MV-4-11 (cell line): ENCODE results near the gene PCSK6.
A peak's percentile ranks its signal among the peaks of the same experiment; 100 is the strongest.
"Not testable (repeated sequence)": the region's sequence is repeated elsewhere in the genome, so short reads cannot be mapped to it uniquely, and the experiment has no call there.

ENCODE experiments used
- DNase-seq: peaks from one replicate; lab custom pipeline; 2025; lab: John Stamatoyannopoulos, UW

Gene PCSK6

GRCh38 chr15:101356512-101357172, 132.9 kb downstream of the PCSK6 start:
- DNase-seq = not testable (repeated sequence)

DNA sequence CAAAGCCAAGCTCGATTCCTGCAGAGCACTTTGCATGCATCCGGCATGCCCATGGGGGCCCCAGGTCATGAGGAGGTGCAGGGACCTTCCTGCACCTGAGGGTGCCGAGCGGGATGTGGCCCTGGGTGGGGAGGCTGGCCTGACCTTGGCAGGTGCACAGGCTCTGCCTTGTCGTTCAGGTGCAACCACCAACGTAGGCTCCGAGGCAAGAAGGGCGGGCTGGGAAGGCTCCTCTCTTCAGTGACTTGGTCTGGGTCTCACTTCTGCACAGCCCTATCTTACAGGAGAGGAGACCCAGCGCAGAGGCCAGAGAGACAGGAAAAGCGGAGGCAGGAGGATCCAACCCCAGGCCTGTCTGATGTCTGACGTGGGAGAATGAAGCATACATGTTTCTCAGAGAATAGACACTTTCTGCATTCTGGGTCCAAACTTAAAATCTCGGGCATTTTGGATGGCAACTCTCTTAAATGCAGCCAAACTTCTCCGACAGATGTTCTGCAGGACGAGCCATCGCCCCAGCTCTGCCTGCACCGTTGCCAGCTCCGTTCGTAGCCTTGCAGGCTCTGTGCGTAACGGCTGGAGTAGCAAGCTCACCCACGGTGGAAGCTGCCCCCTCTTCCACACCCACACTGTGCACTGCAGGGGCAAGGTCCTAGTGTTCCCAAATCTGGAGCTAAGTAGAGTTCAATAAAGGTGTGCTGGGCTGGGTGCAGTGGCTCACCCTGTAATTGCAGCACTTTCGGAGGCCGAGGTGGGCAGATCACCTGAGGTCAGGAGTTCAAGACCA, 133.6 kb downstream of the PCSK6 start:
- no peak for DNase-seq

DNA sequence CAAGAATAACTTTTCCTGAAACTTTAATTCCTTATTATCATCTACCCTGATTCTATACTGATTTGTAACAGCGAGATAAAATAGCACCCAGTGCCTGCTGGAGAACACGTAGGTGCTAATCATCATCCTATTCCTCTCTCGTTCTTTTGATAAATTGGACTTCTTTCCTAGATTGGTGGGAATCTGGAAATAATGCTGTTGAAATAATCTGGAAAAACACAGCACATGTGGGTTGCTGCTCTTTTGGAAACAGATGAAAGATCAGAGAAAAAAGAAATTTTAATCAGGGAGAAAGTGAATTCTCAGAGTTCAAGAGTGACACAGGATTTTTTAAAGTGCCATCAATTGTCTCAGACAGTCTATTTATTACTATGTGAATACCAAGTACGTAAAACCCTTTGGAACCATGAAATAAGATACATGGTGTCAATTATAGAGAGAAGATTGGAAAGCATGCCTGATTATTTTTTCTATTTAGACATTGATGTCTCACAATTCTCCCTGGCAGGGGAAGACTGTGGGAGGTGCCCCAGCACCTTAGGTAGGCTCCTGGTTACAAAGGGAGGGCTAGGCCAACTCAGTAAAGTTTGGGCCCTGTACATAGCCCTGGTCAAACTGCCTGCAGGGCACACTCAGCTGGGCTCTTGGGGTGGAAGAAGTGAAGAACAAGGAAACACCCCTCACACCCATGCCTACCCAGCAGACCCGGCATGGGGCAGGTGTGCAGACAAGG, 134.4 kb downstream of the PCSK6 start:
- DNase-seq = no peak

- DNase-seq = no peak
Measured at GRCh38 chr15:101353240-101353639, 136.3 kb downstream of the PCSK6 start.

DNA sequence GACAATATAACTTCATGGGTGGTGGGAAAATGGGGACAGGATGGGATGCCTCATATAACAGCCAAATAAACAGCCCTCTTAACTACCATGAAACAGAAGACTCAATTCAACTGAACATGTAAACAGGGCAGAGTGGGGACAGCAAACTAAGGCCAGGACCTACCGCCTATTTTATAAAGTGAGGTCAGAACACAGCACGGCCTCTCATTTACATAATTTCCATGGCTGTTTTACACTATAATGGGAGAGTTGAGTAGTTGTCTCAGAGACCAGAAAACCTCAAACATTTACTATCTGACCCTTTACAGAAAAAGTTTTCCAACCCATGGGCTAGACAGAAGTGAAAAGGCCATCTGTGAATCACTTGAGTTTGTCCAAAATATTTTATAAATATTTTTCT, 137.8 kb downstream of the PCSK6 start:
- DNase-seq = no peak

DNA sequence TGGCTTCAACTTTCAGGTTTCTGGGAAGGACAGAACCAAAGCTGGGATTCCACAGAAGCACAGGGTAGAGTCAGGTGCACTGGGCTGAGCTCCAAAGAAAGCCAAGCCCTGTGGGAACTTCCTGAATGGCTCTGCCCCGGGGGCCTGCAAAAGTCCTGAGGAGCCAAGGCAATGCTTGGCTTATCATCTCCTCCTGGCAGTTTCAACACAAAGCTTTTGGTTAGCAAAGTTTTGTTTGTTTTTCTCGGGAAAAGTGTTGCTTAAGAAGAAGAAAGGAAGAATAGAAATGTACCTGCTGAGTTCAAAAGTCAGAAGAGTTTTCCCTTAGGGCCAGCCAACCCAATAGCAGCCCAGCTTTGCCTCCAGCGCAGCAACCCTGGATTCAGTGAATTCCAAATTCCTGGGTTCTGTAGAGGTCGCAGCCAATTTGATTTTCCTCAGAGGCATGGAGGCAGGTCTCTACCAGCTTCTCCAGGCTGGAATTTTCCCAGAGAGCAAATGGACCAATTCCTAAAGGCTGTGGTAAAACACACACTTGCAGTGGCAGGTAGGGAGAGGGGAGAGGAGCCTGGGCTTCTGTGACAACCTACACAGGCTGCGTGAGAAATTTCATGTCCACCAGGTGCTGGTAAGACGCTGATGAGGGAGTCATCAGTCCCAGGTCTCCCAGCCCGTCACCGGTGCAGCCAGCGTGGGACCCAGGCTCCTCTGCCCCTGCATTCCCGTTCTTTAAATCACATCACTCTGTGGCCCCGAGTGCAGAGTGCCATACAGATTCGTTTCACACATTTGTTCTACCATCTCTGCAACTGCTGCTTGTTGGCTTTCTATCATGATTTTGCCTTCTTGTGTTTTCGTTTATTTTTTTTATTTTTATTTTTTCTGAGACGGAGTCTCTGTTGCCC, 140.2 kb downstream of the PCSK6 start:
- no peak for DNase-seq

GRCh38 chr15:101348643-101349042, 140.9 kb downstream of the PCSK6 start:
- no peak for DNase-seq

- DNase-seq = no peak
Measured at GRCh38 chr15:101348015-101348414, 141.5 kb downstream of the PCSK6 start.

DNA sequence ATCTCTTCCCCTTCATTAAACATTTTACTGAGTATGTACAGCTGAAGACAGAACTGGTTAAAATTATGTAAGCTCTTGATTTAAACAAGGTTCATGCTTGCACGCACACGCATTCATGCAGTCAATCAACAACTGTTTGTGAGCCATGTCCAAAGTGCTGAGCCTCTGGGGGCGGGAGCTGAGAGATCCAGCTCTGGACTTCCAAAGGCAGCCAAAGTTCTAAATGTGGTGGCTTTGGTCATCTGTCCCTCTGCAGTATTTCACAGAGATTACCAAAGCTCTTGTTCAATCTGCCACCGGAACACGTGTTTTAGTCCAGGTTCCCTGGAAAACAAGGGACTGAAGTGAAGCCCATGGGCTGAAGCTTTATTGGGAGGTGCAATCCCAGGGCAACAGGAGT, 142.1 kb downstream of the PCSK6 start:
- DNase-seq = no peak

DNA sequence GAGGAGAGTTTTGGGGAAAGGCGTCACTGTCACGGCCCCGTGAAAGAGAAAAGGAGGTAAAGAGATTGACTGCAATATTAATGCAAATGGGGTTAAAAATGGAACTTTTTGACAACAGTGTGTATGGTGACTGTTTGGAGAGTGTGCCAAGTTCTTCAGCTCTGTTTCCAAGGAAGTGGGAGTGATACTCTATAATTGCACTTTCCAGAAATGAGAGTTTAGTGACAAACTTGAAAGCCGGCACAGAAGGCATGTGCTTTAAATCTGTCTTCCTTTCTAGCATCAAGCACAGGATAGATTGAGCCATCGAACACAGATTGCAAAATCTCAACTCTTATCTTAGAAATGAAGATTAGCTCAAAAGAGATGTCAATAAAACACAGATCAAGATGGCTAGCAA, 142.6 kb downstream of the PCSK6 start:
- DNase-seq = no peak

- DNase-seq = peak; percentile 21
Measured at GRCh38 chr15:101342056-101342455, 147.5 kb downstream of the PCSK6 start.

DNA sequence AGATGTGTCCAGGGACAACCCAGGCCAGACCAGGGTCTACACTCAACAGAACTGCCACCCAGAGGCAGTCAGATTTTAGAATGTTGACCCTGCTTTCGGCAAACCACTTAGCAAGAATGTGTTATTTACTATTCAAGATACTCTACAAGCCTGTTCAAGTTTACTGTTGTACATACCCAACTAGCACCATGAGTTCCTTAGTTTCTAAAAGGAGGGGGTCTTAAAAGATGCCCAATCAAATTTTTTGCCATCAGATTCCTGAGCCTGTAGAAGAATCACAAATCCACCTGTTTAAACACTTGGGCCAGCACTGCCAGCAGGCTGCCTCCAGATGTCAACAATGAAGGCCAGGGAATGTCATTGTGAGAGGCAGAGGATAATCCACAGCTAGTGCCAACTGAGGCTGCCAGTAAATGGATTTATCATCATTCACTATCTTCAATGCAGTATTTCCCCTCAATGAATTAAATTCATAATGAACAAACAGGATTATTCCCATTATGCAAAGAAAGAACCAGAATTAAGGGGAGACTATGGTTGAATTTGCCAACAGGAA, 150.9 kb downstream of the PCSK6 start:
- DNase-seq = no peak

DNA sequence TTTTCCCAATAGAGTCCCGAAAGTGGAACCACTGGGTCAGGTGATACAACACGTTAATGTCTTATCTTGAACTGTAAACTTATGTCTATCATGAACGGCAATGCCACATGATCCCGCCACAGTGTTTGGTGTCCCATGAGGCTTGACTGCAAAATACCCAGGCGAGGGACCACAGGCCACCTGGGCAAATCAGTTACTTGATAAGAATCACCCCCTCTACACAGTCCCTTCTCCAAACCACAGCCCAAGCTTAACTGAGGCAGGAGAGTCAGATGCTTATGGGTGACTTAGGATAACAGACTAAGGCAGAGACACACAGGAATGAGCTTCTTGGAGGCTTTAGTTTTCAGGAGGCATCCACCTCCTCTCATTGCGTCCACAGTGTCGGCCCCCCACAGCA, 151.5 kb downstream of the PCSK6 start:
- DNase-seq = no peak

- peak; percentile 50 for DNase-seq
Measured at GRCh38 chr15:101333907-101334789, 155.4 kb downstream of the PCSK6 start.

DNA sequence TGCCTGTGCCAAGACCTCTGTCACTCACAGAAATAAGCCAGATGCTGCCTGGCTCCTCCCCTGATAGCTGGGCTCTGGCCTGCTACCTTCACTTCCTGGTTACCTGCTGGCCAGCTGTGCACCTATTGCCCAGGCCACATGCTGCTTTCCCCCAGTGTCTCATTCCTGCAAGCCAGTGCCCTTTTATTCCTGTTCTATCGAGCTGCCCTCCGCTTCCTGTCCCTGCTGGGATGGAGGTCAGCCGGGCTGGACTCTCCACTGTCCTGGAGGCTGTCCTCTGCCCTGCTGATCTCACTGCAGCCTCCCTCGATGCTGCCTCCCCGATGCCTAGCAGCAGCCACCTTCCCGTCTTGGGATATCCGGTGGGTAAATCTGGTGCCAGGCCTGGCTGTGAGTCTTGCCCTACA, 157.4 kb downstream of the PCSK6 start:
- DNase-seq = no peak

DNA sequence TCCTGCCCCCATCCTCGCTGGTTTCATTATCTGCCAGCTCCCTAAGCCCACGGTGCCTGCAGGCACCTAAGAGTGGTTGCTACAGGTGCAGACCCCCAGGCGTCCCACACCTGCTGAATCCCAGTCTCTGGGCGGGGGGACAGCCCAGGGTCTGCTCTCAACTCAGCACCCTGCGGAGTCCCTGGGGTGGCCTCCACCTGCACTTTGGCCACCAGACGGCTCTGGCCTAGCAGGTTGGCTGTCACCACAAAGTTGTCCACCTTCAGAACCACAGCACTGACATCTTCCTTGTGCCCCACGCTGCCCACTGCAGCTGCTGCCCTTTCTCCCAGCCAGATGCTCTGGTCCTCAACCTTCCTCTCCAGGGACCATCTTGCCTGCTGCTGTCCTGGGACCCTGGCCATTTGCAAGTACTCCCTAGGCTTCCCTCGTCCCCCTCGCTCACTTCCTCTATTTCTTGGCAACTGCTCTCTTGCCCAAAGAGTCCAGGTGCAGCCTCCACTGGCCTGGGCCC, 159.6 kb downstream of the PCSK6 start:
- DNase-seq = peak; percentile 28

GRCh38 chr15:101329309-101329863, 160.1 kb downstream of the PCSK6 start:
- no peak for DNase-seq

DNA sequence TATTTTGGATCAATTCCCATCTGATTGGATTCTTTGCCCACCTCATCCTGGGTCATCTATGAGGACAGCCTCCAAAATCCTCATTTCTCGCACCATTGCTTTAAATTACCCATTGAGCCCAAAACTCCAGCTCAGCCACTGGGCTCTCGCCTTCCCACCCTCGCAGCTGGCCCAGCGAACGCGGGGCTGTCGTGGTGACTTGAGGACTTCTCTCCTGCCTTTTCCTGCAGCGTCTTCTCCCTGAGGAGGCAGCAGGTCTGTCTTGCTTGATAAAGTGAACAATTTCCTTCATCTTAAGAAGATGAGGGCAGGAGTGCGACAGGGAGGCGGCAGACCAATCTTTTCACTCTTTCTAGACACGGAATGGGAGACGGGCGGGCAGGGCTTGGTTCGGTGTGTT, 161.5 kb downstream of the PCSK6 start:
- DNase-seq = no peak

- DNase-seq = no peak
Measured at GRCh38 chr15:101327147-101327740, 162.3 kb downstream of the PCSK6 start.
